ENCODE data around the gene STON2. TPM values are rescaled to one million over a fixed set of nuclear protein-coding genes. Genes with fewer than 3 reads are reported as not detected.

Gene STON2
- total RNA-seq, 1 donor from 2014 or later, result 60.4 TPM

GRCh38 chr14:81396113-81396512 lies 4.0 kb downstream of the STON2 start:
- no peaks in the 10 kb centered on the region for H3K36me3 Mint-ChIP-seq
- H3K4me1 Mint-ChIP-seq, result peaks cover 28% of the 10 kb centered on the region
- no peak overlapping the region for H3K4me3 Mint-ChIP-seq
- no peaks in the 10 kb centered on the region for H3K27me3 Mint-ChIP-seq (ENCODE audit: low read depth)
- no peaks in the 10 kb centered on the region for H3K9me3 Mint-ChIP-seq
- no peak for DNase-seq (ENCODE audit: low spot score in 2 of 2, unreplicated experiment in 2 of 2)
- TF ChIP-seq, protein P1, sequence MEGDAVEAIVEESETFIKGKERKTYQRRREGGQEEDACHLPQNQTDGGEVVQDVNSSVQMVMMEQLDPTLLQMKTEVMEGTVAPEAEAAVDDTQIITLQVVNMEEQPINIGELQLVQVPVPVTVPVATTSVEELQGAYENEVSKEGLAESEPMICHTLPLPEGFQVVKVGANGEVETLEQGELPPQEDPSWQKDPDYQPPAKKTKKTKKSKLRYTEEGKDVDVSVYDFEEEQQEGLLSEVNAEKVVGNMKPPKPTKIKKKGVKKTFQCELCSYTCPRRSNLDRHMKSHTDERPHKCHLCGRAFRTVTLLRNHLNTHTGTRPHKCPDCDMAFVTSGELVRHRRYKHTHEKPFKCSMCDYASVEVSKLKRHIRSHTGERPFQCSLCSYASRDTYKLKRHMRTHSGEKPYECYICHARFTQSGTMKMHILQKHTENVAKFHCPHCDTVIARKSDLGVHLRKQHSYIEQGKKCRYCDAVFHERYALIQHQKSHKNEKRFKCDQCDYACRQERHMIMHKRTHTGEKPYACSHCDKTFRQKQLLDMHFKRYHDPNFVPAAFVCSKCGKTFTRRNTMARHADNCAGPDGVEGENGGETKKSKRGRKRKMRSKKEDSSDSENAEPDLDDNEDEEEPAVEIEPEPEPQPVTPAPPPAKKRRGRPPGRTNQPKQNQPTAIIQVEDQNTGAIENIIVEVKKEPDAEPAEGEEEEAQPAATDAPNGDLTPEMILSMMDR (IDR thresholded peaks at IDR 0.05; ENCODE audit: unreplicated experiment), result no peak
- no peak overlapping the region for H3K27ac Mint-ChIP-seq

- TF ChIP-seq, protein P1 (IDR thresholded peaks at IDR 0.05; ENCODE audit: unreplicated experiment), result no peak
- no peaks in the 10 kb centered on the region for H3K9me3 Mint-ChIP-seq
- no peaks in the 10 kb centered on the region for H3K36me3 Mint-ChIP-seq
- no peak overlapping the region for H3K4me3 Mint-ChIP-seq
- H3K27ac Mint-ChIP-seq, result no peak overlapping the region
- peaks cover 14% of the 10 kb centered on the region for H3K4me1 Mint-ChIP-seq
- H3K27me3 Mint-ChIP-seq (ENCODE audit: low read depth), result no peaks in the 10 kb centered on the region
- no peak for DNase-seq (ENCODE audit: low spot score in 2 of 2, unreplicated experiment in 2 of 2)
Observed at GRCh38 chr14:81394739-81395138, 5.4 kb downstream of the STON2 start.

GRCh38 chr14:81392976-81393643 lies 7.0 kb downstream of the STON2 start:
- TF ChIP-seq, protein P1 (IDR thresholded peaks at IDR 0.05; ENCODE audit: unreplicated experiment), result no peak
- H3K27ac Mint-ChIP-seq, result no peak overlapping the region
- H3K4me3 Mint-ChIP-seq, result no peak overlapping the region

GRCh38 chr14:81392052-81392451 lies 8.1 kb downstream of the STON2 start:
- Mint-ChIP-seq H3K9me3 (no peaks in the 10 kb centered on the region), H3K4me1 (peaks cover 7% of the 10 kb centered on the region), H3K36me3 (peaks cover 7% of the 10 kb centered on the region), H3K27me3 (ENCODE audit: low read depth) (no peaks in the 10 kb centered on the region), H3K27ac (no peak overlapping the region), H3K4me3 (no peak overlapping the region)
- TF ChIP-seq, protein P1 (IDR thresholded peaks at IDR 0.05; ENCODE audit: unreplicated experiment), result no peak
- DNase-seq (ENCODE audit: low spot score in 2 of 2, unreplicated experiment in 2 of 2), result no peak

More at GRCh38 chr14:81392976-81393643, 7.0 kb downstream of the STON2 start:
- peaks cover 7% of the 10 kb centered on the region for H3K36me3 Mint-ChIP-seq
- H3K27me3 Mint-ChIP-seq (ENCODE audit: low read depth), result no peaks in the 10 kb centered on the region
- H3K4me1 Mint-ChIP-seq, result peaks cover 6% of the 10 kb centered on the region
- no peak for DNase-seq (ENCODE audit: low spot score in 2 of 2, unreplicated experiment in 2 of 2)
- H3K9me3 Mint-ChIP-seq, result no peaks in the 10 kb centered on the region

DNA sequence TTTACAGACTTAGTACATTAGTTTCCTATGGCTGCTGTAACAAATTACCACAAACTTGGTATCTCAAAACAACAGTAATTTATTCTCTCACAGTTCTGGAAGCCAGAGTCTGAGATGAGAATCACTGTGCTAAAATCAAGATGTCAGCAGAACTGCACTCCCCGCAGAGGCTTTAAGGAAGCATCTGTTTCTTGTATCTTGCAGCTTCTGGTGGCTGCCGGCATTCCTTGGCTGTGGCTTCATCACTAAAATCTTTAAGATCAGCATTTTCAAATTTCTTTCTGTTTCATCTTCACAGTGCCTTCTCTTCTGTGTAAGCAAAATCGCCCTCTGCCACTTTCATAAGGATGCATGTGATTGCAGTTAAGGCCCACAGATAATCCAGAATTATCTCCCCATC lies 9.4 kb downstream of the STON2 start:
- TF ChIP-seq, protein P1 (IDR thresholded peaks at IDR 0.05; ENCODE audit: unreplicated experiment), result no peak
- Mint-ChIP-seq H3K4me3 (no peak overlapping the region), H3K36me3 (peaks cover 7% of the 10 kb centered on the region), H3K4me1 (peaks cover 7% of the 10 kb centered on the region), H3K27me3 (ENCODE audit: low read depth) (no peaks in the 10 kb centered on the region), H3K9me3 (no peaks in the 10 kb centered on the region), H3K27ac (no peak overlapping the region)
- no peak for DNase-seq (ENCODE audit: low spot score in 2 of 2, unreplicated experiment in 2 of 2)
